Right renal cortex interstitium (tissue), 3 donors: ENCODE measurements around the gene MKX. TPM values are rescaled to one million over a fixed set of nuclear protein-coding genes. Genes with fewer than 3 reads are reported as not detected.

Experiments
- DNase-seq, 3 donors: peaks; one replicate each; pipeline ENCODE4 v3.0.0-alpha.2; 2013; ENCODE audit warnings: low read depth in 3 of 3, low spot score in 2 of 3
- polyA plus RNA-seq, 3 donors: library from polyadenylated mRNA; unstranded; fragments of 120-200 nt; gene quantifications; one replicate each; pipeline ENCODE4 v1.2.1, GENCODE V29; 2013; ENCODE audit not compliant: insufficient read length in 3 of 3

MKX gene
- polyA plus RNA-seq, 3 donors = 0.03 to 0.14 (median 0.07) TPM

DNA sequence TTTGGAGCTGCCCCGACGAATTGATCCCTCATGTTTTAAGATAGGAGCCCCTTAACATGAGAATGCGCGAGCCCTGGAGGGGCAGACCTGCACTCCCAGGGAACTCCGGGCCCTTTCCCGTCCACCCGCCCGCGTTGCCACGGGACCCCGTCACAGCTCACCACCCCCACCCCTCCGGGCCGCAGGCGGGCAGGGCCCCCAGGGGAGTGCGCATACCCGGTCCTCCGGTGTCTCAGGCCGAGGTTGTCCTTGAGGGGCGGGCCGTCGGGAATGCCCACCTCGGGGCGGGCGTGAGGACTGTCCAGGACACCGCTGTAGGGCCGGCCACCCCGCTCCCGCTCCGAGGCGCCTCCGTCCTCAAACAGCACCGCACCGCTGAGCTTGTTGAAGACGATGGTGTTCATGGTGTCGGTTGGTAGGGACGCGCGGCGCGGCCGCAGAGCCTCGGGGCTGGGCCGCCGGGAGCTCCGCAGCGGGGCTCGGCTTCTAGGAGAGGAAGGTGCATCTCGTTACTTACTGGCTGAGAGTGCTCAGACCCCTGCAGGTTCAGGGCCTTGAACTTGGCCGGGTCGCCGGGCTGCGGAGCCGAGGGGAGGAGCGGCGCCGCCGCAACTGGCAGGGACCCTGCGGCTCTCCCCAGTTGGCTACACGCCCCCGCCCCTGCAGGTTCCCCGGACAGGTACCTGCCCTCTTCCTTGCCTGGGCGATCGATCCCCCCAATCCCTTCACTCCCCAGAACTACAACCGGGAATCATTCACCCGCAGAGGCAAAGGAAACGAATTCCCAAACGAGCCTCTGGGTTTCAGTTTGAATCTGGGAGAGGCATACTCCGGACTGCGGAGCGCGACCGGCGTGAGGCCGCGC is 2.4 kb downstream of the MKX start:
- DNase-seq = no peak

DNA sequence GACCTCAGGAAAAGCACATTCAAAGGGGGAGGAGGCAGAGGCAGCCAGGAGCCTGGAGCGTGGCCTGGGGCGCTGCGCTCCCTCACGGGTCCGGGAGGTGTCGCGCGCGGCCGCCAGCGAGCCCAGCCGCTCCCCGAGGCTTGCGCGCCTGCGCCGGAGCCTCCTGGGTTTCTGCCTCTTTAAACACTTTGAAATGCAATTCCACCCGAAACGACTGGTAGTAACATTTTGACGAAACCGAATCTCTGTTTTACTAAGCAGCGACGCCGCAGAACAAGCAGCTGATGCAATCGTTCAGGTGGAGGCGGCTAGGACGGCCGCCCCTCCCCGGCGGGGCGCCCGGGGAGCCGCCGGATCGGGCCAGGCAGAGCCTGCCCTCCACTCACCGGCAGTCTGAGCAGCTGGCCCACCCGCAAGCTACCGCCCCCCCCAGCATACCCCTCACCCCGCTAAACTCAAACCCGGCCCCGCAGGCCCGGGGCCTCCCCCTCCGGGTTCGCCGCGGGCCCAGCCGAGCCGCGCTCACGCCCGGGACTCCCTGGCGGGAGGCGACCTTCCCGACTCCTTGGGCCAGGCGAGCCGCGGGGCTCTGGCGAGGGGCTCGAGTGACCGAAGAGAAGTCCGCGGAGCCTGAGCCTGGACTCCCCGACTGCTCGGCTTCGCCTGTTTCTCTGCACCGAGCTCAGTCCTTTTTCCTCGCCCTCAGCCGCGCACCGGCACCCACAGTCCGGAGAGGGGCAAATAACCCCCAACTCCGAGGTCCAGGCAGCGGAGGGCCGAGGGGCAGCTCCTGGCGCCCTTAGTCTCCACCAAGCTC is 3.2 kb downstream of the MKX start:
- no peak for DNase-seq

DNA sequence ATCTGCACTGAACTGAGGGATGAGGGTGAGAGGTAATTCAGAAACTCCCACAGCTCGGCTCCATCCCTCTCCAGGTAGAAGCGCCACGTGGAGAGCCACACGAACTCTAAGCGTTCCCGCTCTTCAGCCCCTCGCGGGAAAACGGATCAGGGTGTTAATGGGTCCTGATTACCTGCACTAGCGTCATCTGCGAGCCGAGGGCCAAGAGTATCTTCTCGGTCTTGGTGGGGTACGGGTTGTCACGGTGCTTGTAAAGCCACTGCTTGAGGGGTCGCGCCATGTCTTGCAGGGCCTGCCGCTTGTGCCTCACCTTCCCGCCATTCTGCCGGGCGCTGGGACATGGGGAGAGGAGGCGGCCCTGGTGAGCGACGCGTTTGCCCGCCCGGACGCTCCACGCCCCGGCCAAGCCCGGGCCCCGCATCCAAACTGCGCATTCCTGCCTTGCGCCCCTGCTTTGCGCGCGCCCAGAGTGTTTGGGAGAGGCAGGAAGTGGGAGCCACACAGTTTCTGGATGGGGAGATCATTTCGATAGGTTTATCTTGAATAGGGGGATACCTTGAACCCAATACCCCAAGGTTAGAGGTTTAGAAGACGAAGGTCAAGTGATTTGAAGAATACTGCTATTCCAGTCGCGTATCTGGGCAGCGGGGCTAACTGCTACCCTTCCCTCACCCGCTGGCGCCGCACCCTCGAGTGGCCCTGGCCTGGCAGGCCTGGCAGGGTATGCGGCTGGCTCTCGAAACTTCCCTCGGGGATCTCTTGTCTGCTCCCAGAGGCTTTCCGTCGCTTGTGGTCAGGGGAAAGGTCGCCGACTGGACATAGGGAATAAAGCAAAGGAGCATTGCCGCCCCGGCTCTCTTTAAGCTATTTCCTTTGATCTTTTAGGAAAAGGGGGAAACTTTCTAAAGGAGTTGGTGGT is 4.2 kb downstream of the MKX start:
- no peak for DNase-seq

DNA sequence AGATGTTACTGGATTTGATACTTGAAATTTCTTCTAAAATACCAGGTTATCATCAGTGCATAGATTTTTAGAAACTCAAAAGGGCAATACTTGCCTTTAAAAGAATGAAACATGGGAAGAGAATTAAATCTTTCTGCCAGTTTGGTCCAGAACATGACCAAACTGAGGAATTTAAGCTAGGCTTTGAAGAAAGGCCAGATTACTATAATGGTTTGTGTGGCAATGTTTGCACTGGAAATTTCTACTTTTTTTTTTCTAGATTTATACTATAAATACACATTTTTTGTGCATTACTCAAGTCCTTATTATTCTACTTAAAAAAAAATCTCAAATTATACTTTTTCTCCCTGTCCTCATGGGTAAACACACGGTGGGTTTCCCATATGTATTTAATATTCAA is 9.2 kb downstream of the MKX start:
- DNase-seq = no peak

DNA sequence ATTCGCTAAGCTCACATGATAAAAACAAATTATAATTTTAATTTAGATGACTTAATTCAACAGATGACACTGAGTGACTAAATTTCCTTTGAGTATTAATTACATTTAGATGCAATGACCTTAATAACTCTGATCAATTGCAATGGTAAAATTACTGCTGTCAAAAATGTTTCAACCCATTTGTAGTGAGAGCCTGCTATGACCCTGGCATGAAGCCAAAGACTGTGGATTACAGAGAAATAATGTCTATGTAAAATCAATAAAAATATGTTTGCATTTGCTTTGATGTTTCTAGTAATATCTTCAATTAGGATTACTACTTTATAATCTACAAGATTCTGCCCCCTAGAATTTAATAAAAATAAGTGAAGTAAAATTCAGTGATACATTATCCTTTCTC is 15.6 kb downstream of the MKX start:
- no peak for DNase-seq

DNA sequence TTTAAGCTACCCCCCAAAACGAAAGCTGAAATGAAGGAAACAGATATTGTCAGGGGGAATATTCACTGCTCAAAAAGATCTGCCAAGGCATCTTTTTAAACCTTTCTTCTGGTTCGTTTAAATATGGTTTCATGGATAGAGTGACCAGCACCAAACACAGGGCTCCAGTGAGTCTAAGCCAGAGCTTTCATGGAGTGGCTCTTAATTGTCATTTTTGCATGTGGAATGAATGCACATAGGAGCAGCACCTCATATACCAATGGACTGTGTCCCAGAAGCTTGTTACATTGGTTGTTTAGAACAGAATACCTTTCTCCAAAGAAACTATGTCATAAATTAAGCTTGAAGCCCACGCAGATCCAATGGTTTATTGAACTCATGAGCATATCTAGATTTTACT is 17.3 kb downstream of the MKX start:
- no peak for DNase-seq

DNA sequence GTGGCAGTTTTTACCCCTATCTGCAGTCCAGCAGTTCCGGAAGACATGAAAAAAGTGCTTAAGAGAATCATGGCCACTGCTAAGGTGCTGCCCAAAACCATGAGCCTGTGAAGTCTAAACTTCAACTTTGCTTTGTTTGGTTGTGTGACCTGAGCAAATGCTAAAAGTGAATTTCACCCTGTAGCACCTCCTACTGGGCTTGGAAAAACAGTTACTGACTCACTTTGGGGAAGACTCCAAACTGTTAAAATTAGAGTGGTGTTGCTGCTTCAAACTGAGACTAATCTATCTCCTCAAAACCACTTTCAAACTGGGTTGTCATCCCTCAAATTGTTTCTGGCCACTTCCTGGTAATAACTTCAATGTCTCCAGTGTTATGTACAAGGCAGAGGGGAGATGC is 21.3 kb downstream of the MKX start:
- no peak for DNase-seq

DNA sequence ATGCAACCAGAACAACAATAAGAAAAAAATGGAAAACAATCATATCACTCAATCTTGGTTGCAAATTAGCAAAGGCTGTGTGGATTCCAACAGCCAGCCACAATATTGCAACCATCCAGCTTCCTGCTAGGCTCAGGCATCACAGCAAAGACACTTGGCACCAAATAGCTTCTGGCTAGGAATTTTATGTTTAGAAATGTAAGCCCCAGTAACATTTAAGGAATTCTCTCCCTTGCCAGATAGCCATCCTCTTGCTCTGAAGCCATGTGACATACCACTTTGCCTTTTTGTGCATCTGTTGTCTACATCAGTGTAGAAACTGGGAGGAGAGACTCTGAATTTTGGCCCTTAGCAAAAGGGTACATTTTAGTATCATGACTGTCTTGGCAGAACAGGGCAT is 22.2 kb downstream of the MKX start:
- no peak for DNase-seq

DNA sequence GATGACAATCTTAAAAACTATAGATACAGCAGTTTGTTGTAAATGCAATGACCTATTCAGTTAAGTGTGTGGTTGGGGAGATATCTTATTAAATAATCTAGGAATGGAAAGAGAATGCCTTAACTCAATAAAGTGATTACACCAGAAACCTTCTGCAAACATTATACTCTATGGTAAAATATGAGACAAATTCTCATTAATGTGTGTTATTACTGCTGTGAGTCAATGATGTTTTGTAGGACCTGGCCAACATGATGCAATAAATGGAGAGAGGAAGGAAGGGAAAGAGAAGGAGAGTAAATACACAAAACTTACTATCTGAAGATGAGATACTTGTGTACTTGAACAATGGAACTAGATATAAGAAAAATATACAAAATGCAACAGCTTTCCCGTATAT is 25.1 kb downstream of the MKX start:
- no peak for DNase-seq

DNA sequence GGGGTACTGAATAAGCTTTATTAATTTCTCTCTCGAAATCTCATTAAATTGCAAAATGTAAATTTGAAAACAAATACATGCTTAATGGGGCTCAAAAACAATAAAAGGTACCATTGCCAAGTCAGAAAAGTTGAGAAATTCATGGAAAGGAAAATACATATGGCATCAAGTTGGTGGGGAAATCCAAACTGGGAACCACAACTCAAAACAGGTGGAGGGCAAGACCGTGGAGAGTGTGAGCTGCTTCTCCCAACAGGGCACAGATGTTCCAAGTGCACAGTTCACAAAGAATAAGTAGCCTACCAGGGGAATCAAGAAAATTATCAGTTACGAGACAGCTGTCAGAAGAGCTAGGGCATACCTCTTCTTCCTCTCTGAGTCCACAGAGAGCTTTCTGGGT is 26.6 kb downstream of the MKX start:
- no peak for DNase-seq

DNA sequence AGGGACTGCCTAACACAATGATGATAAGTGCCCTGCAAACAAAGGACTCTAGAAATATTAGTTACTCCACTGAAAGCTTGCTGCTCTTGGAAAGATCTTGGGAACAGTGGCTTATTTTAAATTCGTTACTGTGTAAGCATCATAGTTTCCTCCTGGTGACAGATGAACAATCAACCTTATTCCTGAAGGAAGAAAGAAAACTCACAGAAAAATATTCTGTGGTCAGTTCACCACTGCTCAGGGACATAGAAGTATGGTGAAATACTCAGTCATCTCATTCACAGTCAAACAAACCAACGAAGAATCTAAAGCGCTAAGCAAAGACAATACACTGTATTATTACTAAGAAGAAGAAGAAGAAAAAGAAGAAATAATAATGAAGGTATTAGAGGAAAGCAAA is 27.8 kb downstream of the MKX start:
- DNase-seq = no peak

DNA sequence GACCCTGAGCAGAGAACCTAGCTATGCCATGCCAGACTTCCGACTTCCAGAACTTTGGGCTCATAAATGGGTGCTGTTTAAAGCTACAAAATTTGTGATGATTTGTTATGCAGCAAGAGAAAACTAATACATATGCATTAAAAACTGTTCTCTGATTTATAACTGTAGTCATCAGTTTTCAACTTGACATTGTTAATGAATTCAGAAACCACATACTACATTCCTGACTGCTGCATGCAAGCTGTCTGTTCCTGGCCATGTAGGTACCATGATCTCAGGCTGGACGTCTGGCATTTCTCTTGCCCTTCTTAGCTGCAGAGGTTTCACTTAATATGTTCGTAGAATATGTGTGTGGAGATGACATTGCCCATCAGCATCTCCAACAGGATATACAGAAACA is 28.4 kb downstream of the MKX start:
- DNase-seq = no peak

DNA sequence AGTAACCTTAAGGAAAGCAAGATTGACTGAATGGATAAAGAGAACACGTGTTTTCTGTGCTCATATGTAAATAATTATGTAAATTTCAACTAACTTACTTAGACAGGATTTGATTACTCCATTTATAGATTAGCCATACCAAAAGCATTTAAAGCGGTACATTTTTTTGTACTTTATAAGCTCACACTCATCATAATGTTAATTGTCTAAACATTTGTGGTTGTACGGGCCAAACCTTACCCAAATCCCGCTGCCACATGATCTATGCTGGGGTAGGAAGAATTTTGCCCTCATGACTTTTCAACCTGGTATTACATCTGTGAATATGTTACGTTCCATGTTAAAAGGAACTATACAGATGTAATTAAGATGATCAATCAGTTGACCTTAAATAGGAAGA is 29.1 kb downstream of the MKX start:
- DNase-seq = no peak

DNA sequence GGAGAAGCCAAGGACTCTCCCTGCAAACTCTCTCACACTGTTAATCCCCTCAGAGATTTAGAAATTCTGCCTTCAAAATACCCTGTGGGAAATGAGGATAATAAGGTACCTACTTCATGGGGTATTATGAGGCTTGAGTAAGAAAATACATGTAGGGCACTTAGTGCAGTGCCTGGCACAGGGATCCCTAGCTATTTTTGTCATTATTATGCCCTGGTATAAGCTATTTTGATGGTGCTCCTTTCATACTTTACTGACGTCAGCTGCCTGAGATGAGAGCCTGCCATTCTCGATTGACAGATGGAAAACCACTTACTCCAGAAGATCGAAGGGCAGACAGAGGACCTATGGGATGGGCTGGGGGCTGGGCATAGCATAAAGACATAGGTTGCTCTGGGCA is 30.1 kb downstream of the MKX start:
- no peak for DNase-seq

DNA sequence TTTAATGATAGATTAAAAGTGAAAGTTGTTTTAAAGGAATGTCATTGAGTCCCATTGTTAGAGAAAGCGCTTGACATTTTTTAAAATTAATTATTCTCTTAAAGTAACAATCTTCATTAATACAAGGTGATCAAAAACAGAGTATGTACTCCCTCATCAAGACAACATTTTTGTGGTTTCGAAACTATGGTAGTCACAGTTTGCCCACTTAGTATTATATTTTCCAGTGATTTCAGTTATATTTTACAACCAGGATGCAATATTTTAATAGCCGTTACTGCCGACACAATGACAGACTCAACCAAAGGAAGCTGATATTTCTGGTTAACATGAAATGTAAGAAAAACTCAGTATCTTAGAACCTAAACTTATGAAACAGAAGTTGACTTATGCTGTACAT is 31.3 kb downstream of the MKX start:
- DNase-seq = no peak

DNA sequence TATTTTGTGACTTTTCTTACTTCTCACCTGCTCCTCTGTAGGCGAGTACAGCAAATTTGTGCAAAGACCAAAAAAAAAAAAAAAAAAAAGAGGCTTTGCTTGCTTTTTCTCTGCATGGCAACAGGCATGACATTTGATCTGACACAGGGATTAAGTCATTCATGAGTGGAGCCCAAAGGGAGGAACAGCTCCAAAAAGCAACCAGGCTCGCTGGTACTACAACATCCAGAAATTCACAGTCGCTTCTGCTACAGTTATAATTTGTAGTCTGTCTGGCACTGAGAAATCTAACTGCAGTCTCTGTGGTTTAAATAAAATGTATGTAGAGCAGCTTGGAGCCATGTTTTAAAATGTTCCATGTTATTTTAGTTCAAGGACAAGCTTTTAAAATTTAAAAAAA is 31.7 kb downstream of the MKX start:
- DNase-seq = peak; percentile 16 to 23 (median 19)

DNA sequence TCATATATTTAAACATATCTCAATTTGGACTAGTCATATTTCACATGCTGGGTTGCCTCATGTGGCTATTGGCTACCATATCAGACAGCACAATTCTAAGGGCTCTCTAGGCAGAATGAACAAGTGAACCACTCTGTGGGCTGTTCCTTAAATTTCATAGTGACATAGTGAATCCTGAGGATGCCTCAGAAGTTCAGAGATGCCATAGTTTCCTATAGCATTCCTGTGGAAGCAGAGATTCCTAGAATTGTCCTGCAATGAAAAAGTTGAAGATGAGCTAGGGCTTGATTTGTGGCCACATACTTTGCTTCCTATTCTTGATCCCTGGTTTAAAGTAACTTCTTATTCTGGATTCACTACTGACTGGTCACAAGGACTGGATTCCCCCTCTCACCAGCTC is 35.6 kb downstream of the MKX start:
- no peak for DNase-seq

DNA sequence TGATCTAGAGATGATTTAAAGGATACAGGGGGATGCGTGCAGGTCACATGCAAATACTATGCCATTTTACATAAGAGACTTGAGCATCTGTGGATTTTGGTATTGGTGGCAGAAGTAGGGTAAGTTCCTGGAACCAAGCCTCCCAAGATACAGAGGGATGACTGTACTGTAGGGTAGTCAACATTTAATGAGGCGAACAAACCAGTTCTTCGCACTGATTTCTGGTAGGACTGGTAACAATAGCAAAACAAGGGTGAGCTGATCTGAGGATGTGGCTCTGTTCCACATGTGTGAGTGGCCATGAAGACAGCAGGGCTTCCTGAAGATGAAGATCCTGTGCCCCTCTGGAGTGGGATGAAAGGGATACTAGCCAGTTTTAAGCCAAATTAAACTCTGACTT is 36.3 kb downstream of the MKX start:
- DNase-seq = no peak

DNA sequence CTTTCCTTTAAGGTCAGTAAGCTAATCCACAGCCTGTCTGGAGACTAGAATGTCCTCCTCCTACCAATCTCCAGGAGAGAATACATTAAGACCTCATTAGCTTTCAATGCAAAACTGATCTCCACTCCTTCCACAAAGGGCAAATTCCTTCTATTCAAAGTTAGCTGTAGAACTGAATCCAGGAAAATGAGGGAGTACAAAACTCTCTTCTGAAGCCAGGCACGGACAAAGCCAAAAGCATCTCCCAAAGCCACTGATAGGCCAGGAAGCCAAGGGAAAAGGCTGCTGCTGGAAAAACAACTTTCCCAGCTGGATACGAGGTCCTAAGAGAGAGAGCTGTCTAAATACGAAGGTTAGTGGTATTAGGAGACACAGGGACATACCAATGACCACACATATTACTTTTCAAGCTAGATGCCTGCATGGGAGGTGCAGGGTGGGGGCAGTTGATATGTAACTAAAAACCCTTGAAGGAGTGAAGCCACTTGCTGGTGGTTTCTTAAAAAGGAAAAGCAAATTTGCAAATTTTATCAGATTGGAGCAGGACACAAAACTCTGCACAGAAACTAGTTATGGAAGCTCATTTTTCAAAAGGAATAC is 43.6 kb downstream of the MKX start:
- DNase-seq = no peak

DNA sequence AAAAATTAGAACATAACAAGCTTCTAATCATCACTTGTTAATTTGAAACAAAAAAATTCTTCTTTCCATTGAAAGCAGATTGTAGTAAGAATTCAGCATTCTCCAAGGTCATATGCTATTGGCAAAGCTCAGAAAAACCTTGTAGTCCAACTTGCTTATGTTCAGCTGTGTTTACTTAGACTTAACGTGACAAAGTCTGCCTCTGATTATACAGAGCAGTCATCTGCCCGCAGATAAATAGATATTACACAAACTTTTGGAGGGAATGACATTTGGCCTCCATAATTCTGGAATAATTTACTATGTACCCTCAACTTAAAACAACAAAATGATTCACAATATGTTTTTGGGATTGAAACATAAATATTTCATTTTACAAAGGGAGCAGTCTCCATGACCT is 45.8 kb downstream of the MKX start:
- DNase-seq = no peak

DNA sequence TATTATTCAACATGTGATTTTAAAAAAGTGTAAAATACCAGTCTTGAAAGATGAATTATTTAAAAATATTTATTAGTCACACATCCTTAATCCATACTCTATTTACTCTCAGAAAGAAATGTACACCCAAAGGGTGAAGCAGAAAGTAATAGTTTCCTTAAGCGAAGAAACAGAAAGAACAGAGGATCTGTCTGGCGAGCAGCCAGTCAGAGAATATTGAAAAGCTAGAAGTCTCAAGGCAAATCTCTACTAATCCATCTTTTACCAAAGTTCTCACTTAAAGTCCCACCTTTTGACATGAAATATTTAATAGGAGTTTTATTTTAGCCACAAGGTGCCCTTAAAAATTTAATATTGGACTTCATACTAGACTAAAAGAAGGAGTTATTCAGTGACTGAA is 46.7 kb downstream of the MKX start:
- no peak for DNase-seq
